Measurements from ENCODE around the gene HOXC4.

The HOXC4 gene

DNA sequence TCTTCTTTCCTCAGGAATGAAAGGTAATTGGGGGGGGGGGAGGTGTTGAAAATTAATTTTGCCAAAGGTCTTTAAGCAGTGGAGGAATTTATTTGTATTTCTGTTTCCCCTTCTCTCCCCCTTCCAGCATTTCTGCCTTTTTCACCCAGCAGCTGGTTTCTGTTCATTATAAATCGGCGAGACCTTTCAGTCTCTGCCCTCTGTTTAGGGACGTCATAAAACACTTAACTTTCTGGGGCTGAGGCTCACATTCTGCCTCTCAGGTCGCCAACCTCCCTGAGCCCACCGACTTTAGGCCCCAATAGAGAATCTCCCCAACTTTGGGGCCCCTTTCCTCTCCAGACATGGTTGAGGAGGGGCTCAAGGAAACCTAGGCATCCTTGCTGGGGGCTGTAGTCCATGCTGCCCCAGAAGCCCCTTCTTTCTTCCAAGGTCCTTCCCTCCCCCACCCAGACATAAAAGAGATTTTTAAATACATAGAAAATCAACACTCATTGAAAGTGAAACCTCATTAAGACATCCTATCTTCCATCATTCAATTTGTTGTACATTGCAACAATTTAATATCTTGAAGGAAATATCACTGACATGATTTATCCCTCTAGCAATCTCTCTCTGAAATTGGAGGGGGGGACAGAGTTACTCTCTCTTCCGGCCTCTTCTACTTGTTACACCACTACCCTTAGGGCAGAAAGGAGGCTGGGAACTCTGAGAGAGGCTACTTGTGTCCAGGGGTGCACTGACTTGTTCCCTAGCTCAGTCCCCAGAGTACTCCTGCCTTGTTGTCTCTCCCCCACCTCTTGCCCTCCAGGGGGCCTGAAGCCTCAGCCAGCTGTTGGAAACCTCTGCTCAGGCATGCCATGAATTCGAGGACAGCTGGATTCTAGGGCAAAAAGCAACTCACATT, 27.9 kb upstream of the HOXC4 start (continued):
- TF ChIP-seq ZNF211 (tag by site-specific recombination; IDR thresholded peaks at IDR 0.05; ENCODE audit: low read depth) (no peak), PRDM1 (tag by site-specific recombination; IDR thresholded peaks at IDR 0.05) (peak; percentile 45; the same call in 1 of the 2 replicates), ZNF423 (tag by site-specific recombination; IDR thresholded peaks at IDR 0.05) (0 out of 2 replicates have a peak, but pooled peaks have one; percentile 48), ZNF449 (tag by site-specific recombination; IDR thresholded peaks at IDR 0.05) (no peak), ZNF341 (tag by site-specific recombination; IDR thresholded peaks at IDR 0.05; ENCODE audit: low read depth) (peak; percentile 26; the same call in 1 of the 2 replicates), SCRT2 (tag by site-specific recombination; IDR thresholded peaks at IDR 0.05) (peak; percentile 71), ZBTB10 (tag by site-specific recombination; IDR thresholded peaks at IDR 0.05) (0 out of 2 replicates have a peak, but pooled peaks have one; percentile 25), ZNF175 (tag by site-specific recombination; IDR thresholded peaks at IDR 0.05) (no peak), ZNF561 (tag by site-specific recombination; IDR thresholded peaks at IDR 0.05; ENCODE audit: borderline replicate concordance) (no peak), ZBTB8A (tag by site-specific recombination; IDR thresholded peaks at IDR 0.05) (peak; percentile 42; the same call in 1 of the 2 replicates), ZBTB48 (tag by site-specific recombination; IDR thresholded peaks at IDR 0.05) (peak; percentile 64; the same call in 1 of the 2 replicates), GLIS1 (tag by site-specific recombination; IDR thresholded peaks at IDR 0.05) (peak; percentile 98), PATZ1 (tag by site-specific recombination; IDR thresholded peaks at IDR 0.05) (peak; percentile 63; the same call in 1 of the 2 replicates)
- TF ChIP-seq, protein P1, sequence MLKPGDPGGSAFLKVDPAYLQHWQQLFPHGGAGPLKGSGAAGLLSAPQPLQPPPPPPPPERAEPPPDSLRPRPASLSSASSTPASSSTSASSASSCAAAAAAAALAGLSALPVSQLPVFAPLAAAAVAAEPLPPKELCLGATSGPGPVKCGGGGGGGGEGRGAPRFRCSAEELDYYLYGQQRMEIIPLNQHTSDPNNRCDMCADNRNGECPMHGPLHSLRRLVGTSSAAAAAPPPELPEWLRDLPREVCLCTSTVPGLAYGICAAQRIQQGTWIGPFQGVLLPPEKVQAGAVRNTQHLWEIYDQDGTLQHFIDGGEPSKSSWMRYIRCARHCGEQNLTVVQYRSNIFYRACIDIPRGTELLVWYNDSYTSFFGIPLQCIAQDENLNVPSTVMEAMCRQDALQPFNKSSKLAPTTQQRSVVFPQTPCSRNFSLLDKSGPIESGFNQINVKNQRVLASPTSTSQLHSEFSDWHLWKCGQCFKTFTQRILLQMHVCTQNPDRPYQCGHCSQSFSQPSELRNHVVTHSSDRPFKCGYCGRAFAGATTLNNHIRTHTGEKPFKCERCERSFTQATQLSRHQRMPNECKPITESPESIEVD (tag by site-specific recombination; IDR thresholded peaks at IDR 0.05), result peak; percentile 43
- TF ChIP-seq, protein P2, sequence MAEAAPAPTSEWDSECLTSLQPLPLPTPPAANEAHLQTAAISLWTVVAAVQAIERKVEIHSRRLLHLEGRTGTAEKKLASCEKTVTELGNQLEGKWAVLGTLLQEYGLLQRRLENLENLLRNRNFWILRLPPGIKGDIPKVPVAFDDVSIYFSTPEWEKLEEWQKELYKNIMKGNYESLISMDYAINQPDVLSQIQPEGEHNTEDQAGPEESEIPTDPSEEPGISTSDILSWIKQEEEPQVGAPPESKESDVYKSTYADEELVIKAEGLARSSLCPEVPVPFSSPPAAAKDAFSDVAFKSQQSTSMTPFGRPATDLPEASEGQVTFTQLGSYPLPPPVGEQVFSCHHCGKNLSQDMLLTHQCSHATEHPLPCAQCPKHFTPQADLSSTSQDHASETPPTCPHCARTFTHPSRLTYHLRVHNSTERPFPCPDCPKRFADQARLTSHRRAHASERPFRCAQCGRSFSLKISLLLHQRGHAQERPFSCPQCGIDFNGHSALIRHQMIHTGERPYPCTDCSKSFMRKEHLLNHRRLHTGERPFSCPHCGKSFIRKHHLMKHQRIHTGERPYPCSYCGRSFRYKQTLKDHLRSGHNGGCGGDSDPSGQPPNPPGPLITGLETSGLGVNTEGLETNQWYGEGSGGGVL (tag by site-specific recombination; IDR thresholded peaks at IDR 0.05), result peak; percentile 49

All from HEK293 (cell line).